ENCODE results near the gene PPARA. TPM values are rescaled to one million over a fixed set of nuclear protein-coding genes. Genes with fewer than 3 reads are reported as not detected.
A peak's percentile ranks its signal among the peaks of the same experiment; 100 is the strongest.

The PPARA gene
- total and polyA plus RNA-seq, 12 donors = 15.5 to 89.5 (median 79.9) TPM

- intact Hi-C loops (cut with DNase I) = loop anchor here in 4 of 10 donors (5.0 to 10.0 kb wide), 4 partner anchors 59 to 152 kb away; partner anchors contain the start of gene GTSE1 (in 1 of the 4)
- Histone ChIP-seq H3K27ac (no peak overlapping the region), H3K27me3 (peaks cover 0 to 13% (median 0%) of the 10 kb centered on the region in 7 donors), H3K4me1 (peaks cover 7 to 35% (median 22%) of the 10 kb centered on the region in 9 donors), H3K4me3 (no peak overlapping the region), H3K9me3 (no peaks in the 10 kb centered on the region), H3K36me3 (no peaks in the 10 kb centered on the region)
- 91 to 92% methylated on average over 14 of the region's 14 CpGs for WGBS, 2 donors
- DNase-seq (no peak), ATAC-seq (no peak)
- no peak for TF ChIP-seq CTCF (IDR thresholded peaks at IDR 0.05)
Measured at GRCh38 chr22:46145361-46145851, 4.9 kb upstream of the PPARA start.

GRCh38 chr22:46145896-46146295, 4.4 kb upstream of the PPARA start:
- H3K27ac ChIP-seq = no peak overlapping the region
- no peak overlapping the region for H3K4me3 ChIP-seq
- peaks cover 7 to 31% (median 22%) of the 10 kb centered on the region in 9 donors for H3K4me1 ChIP-seq
- TF ChIP-seq CTCF (IDR thresholded peaks at IDR 0.05) = no peak
- H3K27me3 ChIP-seq = peaks cover 0 to 13% (median 0%) of the 10 kb centered on the region in 7 donors
- DNase-seq (peak in 1 of 2 donors; percentile 9), ATAC-seq (no peak)
- intact Hi-C loops (cut with DNase I) = loop anchor here in 4 of 10 donors (5.0 to 10.0 kb wide), 4 partner anchors 59 to 151 kb away; partner anchors contain the start of gene GTSE1 (in 1 of the 4)
- H3K9me3 ChIP-seq = no peaks in the 10 kb centered on the region
- 94 to 96% methylated on average over 11 of the region's 11 CpGs for WGBS, 2 donors
- no peaks in the 10 kb centered on the region for H3K36me3 ChIP-seq

- DNase-seq = no peak
- H3K4me1 ChIP-seq = peaks cover 7 to 33% (median 22%) of the 10 kb centered on the region in 9 donors
- H3K9me3 ChIP-seq = no peaks in the 10 kb centered on the region
- H3K4me3 ChIP-seq = no peak overlapping the region
- intact Hi-C loops (cut with DNase I) = loop anchor here in 4 of 10 donors (5.0 to 10.0 kb wide), 4 partner anchors 58 to 151 kb away; partner anchors contain the start of gene GTSE1 (in 1 of the 4)
- H3K36me3 ChIP-seq = no peaks in the 10 kb centered on the region
- 91 to 92% methylated on average over 4 of the region's 4 CpGs for whole genome bisulfite sequencing, 2 donors
- TF ChIP-seq CTCF (IDR thresholded peaks at IDR 0.05) = no peak
- H3K27me3 ChIP-seq = peaks cover 0 to 13% (median 0%) of the 10 kb centered on the region in 7 donors
- no peak overlapping the region for H3K27ac ChIP-seq
- no peak for ATAC-seq
Measured at GRCh38 chr22:46146329-46146728, 4.0 kb upstream of the PPARA start.

- 51 to 57% methylated on average over 7 of the region's 7 CpGs for WGBS, 2 donors
- intact Hi-C loops (cut with DNase I) = loop anchor here in 4 of 10 donors (5.0 to 10.0 kb wide), 4 partner anchors 58 to 150 kb away; partner anchors contain the start of gene GTSE1 (in 1 of the 4)
- Histone ChIP-seq H3K27ac (peak overlapping the region in 5 of 10 donors; percentile 31 to 98 (median 96)), H3K4me1 (peaks cover 13 to 40% (median 29%) of the 10 kb centered on the region in 9 donors), H3K27me3 (peaks cover 0 to 13% (median 0%) of the 10 kb centered on the region in 7 donors), H3K36me3 (no peaks in the 10 kb centered on the region), H3K9me3 (no peaks in the 10 kb centered on the region), H3K4me3 (no peak overlapping the region)
- DNase-seq = peak in 1 of 2 donors; percentile 9
- TF ChIP-seq CTCF (IDR thresholded peaks at IDR 0.05) = no peak
- no peak for ATAC-seq
Measured at GRCh38 chr22:46147061-46147460, 3.3 kb upstream of the PPARA start.

Measured in heart right ventricle (tissue), 16 donors.